Measurements from ENCODE around the gene GLRX.

- no peak for TF ChIP-seq EZH2 (IDR thresholded peaks at IDR 0.05)
- TF ChIP-seq POLR2AphosphoS5 (IDR thresholded peaks at IDR 0.05; ENCODE audit: borderline replicate concordance, low read depth, low read length) = no peak
Observed at GRCh38 chr5:95840956-95841705, 18.6 kb upstream of the GLRX start.

All from SK-N-MC (cell line).